Measurements from ENCODE around the gene RBMS1.
"Not testable (repeated sequence)": the region's sequence is repeated elsewhere in the genome, so short reads cannot be mapped to it uniquely, and the experiment has no call there.

Gene RBMS1

DNA sequence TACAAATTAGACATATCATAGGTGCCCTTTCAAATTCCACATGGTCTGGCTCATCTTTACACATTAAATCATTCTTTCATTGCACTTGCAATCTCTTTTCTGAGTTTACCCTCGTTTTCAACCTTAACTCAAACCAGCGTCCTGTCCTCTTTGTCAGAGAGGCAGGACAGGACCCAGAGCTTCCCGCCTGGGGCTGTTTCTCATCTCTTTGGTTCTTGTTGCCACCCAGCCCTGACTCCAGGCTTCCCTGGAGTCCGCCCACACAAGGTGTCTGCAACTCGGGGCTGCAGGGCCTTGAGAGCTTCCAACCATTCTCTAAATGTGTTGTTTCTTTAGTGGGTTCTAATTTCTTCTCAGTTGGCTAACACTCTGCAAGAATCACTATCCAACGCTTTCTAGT is 24.4 kb downstream of the RBMS1 start:
- DNase-seq = no peak

DNA sequence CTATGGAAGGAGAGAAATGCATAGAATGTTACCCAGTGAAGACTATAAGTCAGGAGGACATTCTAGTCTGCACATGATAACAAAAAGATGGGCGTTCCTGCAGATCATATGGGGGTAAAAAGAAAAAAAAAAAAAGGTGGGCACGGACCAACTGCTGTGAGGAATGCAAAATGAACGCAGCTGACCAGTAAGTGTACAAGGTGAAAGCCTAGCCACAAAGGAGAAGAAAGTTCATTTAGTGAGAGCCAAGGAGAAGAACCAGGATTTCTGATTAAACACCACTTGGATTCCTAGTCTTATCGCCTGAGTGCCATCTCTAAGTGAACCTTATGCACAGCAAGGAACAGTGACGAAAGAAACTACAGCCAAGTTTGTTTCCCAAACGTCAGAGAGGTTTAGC is 26.5 kb downstream of the RBMS1 start:
- no peak for DNase-seq

DNA sequence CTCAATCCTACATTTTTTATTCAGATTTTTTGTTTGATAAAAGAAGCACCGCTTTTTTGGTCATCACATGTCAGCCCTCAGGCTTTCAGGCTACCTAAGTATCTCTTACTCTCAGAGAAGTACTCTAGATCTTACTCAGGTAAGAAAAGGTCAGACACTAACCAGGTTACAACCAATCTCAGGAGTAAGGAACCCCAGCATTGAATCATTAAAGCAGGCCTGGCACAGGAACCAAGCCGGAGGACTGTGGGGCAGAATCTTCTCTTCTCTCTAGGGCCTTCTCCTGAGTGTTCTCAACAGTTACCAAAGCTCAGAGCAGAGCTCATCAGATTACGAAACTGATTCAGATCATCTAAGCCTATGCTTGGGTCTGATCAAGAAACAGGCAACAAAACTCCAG is 28.2 kb downstream of the RBMS1 start:
- no peak for DNase-seq

DNA sequence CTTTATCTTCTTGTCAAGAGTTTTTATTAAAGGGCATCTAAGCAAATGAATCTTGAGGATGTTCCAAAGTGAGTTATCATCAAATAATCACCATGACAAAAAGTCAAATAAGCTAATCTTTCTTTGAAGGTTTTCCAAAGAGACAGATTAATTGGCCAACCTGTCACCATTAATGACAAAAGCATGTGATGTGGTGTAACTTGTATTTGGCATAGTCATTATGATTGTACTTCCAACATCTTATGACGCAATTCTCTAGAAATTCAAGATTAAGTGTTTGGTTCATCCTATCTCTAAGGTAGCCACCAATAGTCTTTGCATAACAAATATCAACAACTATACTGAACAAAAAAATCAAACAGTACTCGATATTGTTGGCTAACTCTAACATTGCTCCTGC is 28.6 kb downstream of the RBMS1 start:
- DNase-seq = peak; percentile 27

DNA sequence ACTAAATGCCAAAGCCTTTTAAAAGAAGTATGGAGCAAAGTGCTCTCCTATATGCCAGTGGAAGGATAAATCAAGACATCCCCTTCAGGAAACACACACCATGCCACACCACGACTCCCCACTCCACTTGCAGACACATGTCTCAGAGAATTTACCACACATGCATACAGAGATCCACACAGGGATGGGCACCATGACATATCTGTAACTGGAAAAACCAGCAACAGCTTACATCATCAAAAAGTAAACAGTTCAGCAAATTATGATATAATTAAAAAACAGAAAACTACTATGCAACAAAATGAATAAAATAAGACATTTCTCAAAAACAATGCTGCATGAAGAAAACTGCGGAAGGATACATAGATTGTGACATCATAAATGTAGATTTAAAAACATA is 29.6 kb downstream of the RBMS1 start:
- DNase-seq = no peak

DNA sequence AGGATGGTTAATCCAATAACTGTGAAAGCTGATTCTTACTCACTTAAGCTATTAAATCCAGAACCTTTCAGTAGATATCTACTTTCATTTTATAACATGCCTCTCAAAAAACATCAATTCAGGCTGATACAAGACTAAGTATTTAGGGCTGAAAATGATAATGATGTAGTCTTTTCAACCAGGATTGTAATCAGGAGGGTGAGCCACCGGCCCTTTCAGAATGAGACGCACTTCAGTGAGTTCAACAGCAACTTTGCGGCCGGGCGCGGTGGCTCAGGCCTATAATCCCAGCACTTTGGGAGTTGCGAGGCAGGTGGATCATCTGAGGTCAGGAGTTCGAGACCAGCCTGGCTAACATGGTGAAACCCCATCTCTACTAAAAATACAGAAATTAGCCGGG is 30.4 kb downstream of the RBMS1 start:
- no peak for DNase-seq

DNA sequence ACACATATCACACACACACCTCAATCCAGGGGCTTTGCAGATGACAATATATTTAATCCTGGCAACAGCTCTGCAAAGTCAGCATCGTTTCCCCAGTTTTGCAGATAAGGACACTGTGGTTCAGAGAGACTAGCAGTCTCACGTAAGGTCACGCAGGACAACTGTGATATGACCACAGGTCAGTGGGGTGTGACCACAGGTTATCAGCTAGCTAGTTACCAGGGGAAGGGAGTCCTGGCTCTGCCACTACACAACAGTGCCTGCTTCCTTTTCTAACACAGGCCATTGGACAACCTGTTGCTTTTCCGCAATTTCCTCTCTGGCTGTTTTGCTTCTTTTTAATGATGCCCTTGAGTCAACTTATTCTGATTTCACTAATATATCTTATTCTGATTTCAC is 33.3 kb downstream of the RBMS1 start:
- DNase-seq = peak; percentile 66

DNA sequence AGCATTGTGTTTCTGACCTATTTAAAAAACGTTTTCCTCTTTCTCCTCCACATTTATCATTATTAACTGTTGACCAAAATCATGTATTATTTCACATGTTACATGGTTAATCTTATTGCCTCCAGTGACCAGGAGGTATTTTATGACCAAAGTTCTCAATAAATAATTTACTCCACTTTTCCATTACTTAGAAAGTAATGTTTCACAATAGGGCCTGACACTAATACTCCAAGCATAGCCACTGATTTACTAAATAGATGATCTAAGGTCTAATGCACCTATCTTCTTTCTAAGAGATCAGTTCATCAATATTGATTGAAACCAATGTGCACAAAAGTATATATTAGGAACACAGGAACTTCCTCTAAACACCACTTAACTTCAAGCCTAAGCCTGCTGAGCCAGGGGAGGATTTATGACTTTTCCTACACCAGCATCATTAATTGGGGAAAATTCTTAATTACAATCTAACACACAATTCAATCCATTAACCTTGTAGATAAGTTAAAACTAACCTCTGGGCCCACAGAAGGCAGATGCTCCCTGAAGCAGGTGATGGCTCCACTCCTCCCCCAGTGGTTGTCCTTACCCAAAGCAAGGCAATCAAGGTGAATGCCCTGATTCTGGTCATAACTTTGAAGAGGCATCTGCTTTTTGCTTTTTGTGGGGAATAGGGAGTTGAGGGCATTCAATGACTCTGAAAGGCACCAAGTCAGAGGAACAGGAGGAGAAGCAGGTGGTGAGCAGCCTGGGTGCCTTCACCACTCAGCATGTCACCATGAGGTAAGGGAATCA is 33.9 kb downstream of the RBMS1 start:
- no peak for DNase-seq

DNA sequence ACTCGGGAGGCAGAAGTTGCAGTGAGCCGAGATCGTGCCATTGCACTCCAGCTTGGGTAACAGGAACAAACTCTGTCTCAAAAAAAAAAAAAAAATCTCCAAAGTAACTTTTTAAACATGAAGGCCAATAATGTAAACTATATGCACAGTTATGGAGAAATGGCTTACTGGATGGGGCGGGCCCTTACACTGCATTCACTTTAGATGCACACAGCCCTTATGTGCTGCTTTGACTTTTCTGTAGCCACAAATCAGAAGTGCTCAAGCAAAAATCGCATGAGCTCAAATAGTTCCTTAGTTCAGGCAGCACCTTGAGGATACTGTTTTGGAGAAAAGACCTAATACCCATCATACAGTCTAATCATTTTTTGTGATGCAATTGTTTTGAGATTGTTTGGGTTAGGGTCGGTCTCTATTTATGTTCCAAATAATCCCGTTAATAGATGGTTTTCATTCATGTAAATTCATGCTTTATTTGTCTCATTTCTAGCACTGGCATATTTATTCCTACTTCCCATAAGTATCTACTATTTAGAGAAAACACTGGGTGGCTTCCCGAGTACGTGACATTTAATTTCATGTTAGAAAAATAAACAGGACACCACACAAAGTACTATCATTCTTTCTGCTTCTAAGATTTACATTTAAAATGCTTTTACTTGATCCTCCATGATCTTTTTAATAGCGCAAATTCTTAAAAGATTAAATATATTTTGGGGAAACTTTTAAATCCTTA is 34.7 kb downstream of the RBMS1 start:
- DNase-seq = no peak

DNA sequence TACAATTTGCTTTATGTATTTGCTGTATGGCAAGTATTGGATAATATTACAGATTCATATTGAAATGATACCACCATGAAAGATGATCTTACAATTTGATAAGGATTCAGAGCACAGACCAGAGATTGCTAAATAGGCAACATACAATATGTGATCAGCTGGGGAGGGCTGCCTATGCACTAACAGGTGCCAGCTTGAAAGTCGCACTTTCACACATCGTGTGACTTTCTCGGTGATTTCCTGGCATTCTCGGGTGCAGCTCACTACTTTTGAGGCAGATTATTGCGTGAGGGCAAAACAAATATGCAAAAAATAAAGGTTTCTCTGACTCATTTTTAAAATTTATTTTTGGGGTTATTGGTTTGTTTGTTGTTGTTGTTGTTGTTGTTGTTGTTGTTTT is 36.0 kb downstream of the RBMS1 start:
- DNase-seq = no peak

DNA sequence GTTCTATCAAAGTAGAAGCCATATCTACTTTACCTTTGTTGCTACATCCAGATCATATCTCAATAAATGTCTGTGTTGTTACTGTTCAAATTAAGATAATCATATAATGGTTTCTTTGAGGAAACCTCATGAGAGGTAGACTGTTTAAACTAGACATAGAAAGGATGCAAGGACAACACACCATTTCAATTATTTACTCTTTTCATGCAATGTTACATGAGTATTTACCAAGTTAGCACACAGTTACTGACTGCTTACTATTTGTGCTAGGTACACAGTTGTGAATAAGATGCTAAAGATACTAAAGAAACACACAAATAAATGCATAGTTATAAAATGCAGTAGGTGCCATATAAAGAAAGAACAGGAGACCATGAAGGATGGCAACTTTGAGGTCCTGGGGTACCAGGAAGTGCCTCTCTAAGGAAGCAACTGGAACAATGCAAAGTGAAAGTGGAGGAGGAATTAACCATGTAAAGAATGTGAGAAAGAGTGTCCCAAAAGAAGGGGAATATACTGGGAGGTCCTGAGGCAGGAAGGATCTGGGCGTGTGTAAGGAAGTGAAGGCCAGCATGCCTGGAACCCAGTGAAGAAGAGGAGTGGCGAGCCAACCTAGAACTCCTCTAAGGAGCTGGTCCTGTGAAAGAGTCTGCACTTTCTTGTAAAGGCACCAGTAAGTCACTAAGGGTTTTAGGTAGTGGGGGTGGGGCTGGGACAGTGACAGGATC is 39.4 kb downstream of the RBMS1 start:
- DNase-seq = no peak

DNA sequence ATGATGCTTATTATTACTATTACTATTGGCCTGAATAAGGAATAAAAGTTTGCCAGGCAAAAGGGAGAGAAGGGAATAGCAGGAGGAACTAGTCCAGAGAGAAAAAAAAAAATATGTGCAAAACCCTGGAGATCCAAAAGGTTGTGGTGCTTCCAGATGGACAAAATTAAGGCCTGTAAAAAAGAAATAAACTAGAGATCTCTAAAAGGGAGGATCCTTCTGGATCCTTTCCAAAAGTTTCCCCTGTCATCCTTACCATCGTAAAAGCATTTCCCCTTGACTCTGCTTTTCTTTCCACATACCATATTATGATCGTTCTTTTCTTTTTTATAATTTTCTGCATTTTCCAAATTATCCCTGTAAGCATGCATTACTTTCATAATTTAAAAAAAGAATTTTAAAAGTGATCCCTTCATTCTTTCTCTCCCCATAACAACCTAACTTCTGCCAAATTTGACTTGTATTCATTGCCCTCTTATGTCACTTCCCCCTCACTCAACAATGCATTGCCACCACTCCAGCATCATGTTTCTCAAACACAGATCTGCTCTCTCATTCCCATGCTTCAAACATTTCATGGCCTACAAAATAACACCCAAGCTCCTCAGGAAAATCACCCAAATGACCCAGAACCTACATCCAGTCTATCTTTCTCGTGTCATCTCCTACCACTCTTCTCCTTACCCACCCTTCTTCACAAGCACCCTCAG is 40.3 kb downstream of the RBMS1 start:
- DNase-seq = no peak

DNA sequence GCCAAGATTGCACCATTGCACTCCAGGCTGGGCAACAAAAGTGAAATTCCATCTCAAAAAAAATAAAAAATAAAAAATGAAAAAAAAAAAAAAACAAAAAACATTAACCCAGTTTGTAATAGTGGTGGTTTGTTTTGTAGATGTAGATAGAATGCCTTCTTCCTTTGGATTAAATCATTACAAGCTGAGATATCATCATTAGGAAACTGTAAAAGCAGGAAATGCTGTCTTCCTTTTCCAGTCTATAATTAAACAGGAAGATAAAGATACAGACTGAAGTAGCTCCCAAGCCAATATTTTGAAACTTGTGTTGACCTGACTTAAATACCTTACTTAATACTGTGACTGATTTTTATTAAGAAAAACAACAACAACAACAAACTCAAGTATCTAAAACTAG is 43.1 kb downstream of the RBMS1 start:
- DNase-seq = no peak

DNA sequence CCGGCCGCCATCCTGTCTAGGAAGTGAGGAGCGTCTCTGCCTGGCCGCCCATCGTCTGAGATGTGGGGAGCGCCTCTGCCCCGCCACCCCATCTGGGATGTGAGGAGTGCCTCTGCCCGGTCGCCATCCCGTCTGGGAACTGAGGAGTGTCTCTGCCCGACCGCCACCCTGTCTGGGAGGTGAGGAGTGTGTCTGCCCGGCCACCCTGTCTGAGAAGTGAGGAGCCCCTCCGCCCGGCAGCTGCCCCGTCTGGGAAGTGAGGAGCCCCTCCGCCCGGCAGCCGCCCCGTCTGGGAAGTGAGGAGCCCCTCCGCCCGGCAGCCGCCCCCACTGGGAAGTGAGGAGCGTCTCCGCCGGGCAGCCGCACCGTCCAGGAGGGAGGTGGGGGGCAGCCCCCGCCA is 44.8 kb downstream of the RBMS1 start:
- not testable (repeated sequence) for DNase-seq

DNA sequence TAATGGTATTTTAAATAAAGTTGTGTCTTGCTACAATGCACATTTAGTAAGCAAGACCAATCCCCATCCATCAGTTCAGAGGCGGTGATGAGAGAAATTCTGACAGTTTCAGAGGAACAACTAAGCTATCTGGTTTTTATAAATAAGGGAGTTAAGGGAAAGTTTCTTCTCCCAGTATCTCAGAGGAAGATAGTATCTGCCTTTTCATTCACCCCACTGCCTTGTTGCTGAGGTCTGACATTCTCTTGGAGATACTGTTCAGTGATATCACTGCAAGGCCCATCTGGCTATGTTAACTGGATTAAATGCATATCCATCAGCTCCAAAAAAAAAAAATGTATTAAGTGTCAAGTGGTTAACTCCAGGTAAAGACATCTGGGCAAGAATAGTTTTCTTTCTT is 47.9 kb downstream of the RBMS1 start:
- DNase-seq = no peak

DNA sequence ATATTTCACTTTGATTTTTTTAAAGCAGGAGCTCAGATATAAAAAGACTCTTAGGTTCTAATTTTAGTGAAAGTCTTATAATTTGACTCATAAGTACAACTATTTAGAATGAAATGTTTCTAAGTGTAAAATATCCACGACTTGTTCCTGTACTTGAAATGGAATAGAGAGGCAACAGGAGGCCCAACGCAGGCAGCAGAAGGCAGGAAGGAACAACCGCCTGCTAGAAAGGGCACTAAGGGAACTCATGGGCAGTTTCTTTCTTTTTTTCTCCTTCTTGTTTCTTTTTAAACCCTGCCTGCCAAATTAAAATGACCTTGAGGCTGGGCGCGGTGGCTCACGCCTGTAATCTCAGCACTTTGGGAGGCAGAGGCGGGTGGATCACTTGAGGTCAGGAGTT is 51.0 kb downstream of the RBMS1 start:
- no peak for DNase-seq

DNA sequence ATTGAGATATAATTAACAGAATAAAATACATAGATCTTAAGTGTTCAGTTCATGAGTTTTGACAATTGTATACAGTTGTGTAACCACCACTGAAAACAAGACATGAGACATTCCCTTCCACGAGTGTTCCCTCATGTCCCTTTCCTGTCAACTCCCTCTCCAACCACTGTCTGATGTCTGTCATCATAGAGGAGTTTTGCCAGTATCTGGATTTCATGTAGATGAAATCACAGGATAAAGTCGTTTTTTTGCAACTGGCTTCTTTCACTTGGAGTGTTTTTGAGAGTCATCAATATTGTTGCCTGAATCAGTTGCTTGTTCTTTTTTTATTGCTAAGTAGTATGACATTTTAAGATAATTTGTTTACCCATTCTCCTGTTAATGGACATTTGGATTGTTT is 52.7 kb downstream of the RBMS1 start:
- no peak for DNase-seq

DNA sequence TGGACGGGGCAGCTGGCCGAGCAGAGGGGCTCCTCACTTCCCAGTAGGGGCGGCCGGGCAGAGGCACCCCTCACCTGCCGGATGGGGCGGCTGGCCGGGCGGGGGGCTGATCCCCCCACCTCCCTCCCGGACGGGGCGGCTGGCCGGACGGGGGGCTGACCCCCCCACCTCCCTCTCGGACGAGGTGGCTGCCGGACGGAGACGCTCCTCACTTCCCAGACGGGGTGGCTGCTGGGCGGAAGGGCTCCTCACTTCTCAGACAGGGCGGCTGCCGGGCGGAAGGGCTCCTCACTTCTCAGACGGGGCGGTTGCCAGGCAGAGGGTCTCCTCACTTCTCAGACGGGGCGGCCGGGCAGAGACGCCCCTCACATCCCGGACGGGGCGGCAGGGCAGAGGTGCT is 54.6 kb downstream of the RBMS1 start:
- not testable (repeated sequence) for DNase-seq

DNA sequence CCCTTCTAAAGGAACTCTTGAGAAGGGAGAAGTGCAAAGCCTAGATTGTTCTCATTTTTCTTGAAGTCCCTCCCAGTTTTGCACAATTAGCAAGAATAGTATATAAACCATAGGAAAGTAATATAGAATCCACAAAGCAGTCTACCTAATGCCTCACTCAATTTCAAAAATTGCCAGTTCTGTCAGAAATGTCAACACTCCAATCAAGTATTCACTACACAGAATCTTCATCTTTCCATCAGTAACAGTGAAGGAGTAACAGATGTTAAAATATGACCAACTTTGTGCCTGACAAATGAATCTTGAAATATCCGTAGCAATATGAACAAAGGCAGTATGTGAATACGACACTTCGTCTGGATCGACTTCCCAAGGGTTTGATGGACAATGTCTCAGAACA is 56.3 kb downstream of the RBMS1 start:
- no peak for DNase-seq

DNA sequence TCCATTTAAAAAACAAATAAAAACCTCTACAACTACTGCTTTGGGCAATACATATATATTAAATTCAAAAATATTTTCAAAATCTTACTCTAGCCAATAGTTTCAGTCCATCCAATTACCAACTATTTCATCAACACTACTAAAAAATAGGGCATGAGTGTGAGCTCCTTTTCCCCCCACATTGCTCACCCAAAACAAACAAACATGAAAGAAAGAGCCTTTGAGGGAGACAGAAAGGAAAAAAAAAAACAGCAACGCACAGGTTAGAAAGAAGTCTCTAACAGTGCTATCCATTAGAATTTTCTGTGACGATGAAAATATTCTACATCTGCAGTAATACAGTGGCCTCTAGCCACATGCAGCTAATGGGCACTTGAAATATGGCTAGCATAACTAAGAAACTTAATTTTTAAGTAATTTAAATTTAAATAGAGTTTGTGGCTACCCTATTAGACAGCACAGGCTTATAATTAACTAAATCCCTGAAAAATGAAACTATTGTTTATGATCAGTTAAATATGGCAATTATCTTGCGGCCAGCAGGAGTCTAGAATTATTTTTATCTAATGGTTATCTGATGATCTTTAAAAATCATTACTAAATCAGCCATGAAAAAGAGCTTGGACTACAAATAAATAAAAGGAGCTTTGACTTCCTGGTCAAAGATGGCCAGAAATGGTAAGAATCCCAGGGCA is 59.2 kb downstream of the RBMS1 start:
- no peak for DNase-seq

DNA sequence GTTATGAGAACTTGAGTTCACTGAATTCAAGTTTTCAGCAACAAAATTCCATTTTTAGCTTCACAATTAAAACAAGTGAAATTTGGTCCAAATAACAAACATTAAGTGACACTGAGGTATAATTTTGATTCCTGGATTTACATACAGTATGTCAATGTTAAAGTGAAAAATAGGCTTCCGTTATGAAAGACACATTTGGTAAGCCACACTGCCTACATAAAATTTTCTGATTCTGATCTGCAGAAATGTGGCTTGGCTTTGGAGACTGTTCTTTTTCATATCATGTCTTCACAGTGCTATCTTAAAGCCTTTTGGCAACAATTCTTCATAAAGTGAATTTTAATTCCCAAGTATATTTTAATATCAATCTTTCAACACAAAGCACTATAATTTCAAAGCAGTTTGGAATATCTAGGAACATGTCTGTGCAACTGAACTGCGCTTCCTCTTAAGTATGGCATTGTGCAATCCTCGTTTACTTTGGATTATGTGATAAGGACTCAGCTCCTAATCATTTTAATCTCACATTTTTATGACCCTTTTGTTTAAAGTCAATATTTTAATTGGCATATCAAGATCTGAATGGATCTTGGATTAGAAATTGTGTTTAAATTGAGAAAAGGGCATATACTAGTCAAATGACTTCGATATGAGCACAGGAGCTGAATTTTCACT is 60.0 kb downstream of the RBMS1 start:
- DNase-seq = peak; percentile 68

DNA sequence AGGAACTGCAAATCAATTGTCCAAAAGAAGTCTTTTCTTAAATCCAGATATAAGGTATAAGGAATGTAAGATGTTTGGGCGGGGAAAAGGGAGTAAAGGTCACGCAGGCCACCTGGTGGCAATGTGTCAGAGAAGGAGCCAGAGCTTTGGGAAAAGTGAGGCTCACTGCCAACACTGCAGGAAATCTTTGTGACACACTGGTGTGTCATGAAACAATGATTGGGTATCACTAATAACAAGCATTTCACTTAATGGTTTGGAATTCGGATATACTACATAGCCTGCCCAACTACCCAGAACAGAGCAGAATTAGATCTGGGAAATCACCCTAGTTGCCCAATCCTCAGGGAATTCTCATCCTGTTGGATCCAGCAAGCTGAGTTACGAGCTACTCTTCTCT is 61.0 kb downstream of the RBMS1 start:
- no peak for DNase-seq
